GM12878 (cell line): ENCODE data around the gene TCF7. TPM values are rescaled to one million over a fixed set of nuclear protein-coding genes. Genes with fewer than 3 reads are reported as not detected.

ENCODE experiments used
- ATAC-seq: fragments of 200-7000 bp; cut with Tn5 transposase; 3 replicates; pipeline ENCODE4 v1.9.1; 2020; ENCODE audit warnings: mild to moderate bottlenecking, moderate library complexity
- BruUV-seq: library from RNA; stranded (reverse); fragments of 400-500 nt; replicated peaks from 2 replicates; lab custom pipeline; 2021; lab: Mats Ljungman, UMichigan
- CTCF ChIA-PET: fragments of 300-600 bp; sonication (Branson Sonifier 250); formaldehyde crosslinking; extraction: SDS; loops from one replicate; lab custom pipeline; 2021; ENCODE audit warnings: inconsistent platforms; lab: Yijun Ruan, JAX
- POLR2A ChIA-PET: fragments of 350-600 bp; formaldehyde crosslinking; extraction: SDS; loops from one replicate; lab custom pipeline; 2021; ENCODE audit warnings: inconsistent platforms; lab: Charles Lee
- RAD21 ChIA-PET: fragments of 300-600 bp; sonication (Branson Sonifier 250); formaldehyde crosslinking; loops from one replicate; lab custom pipeline; 2023; ENCODE audit warnings: antibody characterized with exemption; ENCODE audit not compliant: unreplicated experiment; lab: Charles Lee
- SMC1A ChIA-PET: fragments of 300-600 bp; sonication (Branson Sonifier 250); formaldehyde crosslinking; loops from one replicate; lab custom pipeline; 2023; ENCODE audit not compliant: unreplicated experiment, uncharacterized antibody; lab: Charles Lee
- DNase-seq: peaks from one replicate; pipeline ENCODE4 v3.0.0-alpha.2; 2011; ENCODE audit warnings: low read depth, low spot score
- FAIRE-seq: peaks from 3 replicates; lab custom pipeline; 2011; peaks lifted over from hg19 to GRCh38; lab: Jason Lieb, UNC
- H2AFZ ChIP-seq: 2 replicates; pipeline ENCODE4 v1.6.0; 2011; ENCODE audit warnings: low read depth, low read length, control low read depth; ENCODE audit not compliant: control insufficient read depth
- H3K27ac ChIP-seq: 2 replicates; pipeline ENCODE4 v1.5.1; 2011; ENCODE audit warnings: control low read depth; ENCODE audit not compliant: control insufficient read depth, insufficient read depth
- H3K27me3 ChIP-seq, 2 experiments: replicated peaks in 1 of 2; 2 replicates each; pipeline versions ENCODE4 v1.6.0 to v1.6.1; 2011; ENCODE audit warnings: low read length in 1 of 2; ENCODE audit not compliant: control insufficient read depth in 2 of 2, insufficient read depth in 2 of 2
- H3K36me3 ChIP-seq, 2 experiments: 2 replicates each; pipeline ENCODE4 v1.5.1; 2011; ENCODE audit warnings: low read length in 1 of 2; ENCODE audit not compliant: control insufficient read depth in 2 of 2, insufficient read depth in 2 of 2
- H3K4me1 ChIP-seq: 2 replicates; pipeline ENCODE4 v1.6.1; 2011; ENCODE audit warnings: mild to moderate bottlenecking, low read length, moderate library complexity, mixed read lengths; ENCODE audit not compliant: control insufficient read depth, insufficient read depth
- H3K4me2 ChIP-seq: 2 replicates; pipeline ENCODE4 v1.6.0; 2011; ENCODE audit warnings: control low read depth; ENCODE audit not compliant: control insufficient read depth, insufficient read depth
- H3K4me3 ChIP-seq: fragments of 200-600 bp; sonication (generic); 2 replicates; pipeline ENCODE4 v1.5.1; 2016
- H3K79me2 ChIP-seq: 2 replicates; pipeline ENCODE4 v1.6.0; 2011; ENCODE audit warnings: low read length; ENCODE audit not compliant: control insufficient read depth, insufficient read depth
- H3K9ac ChIP-seq: 2 replicates; pipeline ENCODE4 v1.8.0; 2011; ENCODE audit warnings: low read length, control low read depth, mixed read lengths; ENCODE audit not compliant: control insufficient read depth, insufficient read depth
- H3K9me3 ChIP-seq: replicated peaks from 3 replicates; pipeline ENCODE4 v1.5.1; 2011; ENCODE audit warnings: mild to moderate bottlenecking, low read length; ENCODE audit not compliant: control insufficient read depth, insufficient read depth
- H4K20me1 ChIP-seq: 2 replicates; pipeline ENCODE4 v1.6.0; 2011; ENCODE audit not compliant: control insufficient read depth, insufficient read depth
- ATF3 ChIP-seq: IDR thresholded peaks from 2 replicates; pipeline ENCODE4 v1.6.1; 2011; ENCODE audit warnings: low read depth, mild to moderate bottlenecking, low read length, moderate library complexity, borderline replicate concordance; ENCODE audit errors: extremely low read depth
- CHD1 ChIP-seq: IDR thresholded peaks from 2 replicates; pipeline ENCODE4 v1.6.1; 2012; ENCODE audit warnings: low read depth, low read length, improper control_type of control experiment
- MYC ChIP-seq: IDR thresholded peaks from 2 replicates; pipeline ENCODE4 v1.6.1; 2011; ENCODE audit warnings: mild to moderate bottlenecking, low read length, moderate library complexity, inconsistent platforms; ENCODE audit not compliant: insufficient read depth, insufficient replicate concordance, insufficient read length, severe bottlenecking
- POLR2AphosphoS2 ChIP-seq: IDR thresholded peaks from 2 replicates; pipeline ENCODE4 v1.6.1; 2011; ENCODE audit warnings: low read depth, mild to moderate bottlenecking, low read length, improper control_type of control experiment, moderate library complexity
- SMAD5 ChIP-seq: IDR thresholded peaks from 2 replicates; pipeline ENCODE4 v1.6.1; 2016; ENCODE audit warnings: antibody characterized with exemption, low read depth
- WGBS: methylation state at CpG from one replicate; pipeline ENCODE4 v1.1.6; 2016; ENCODE audit warnings: low lambda C conversion rate; ENCODE audit not compliant: insufficient replicate concordance, insufficient coverage; ENCODE audit errors: missing lambda C conversion rate; 5-methylcytosine and 5-hydroxymethylcytosine counted together
- in situ Hi-C: fragments of 300-500 bp; cut with MboI; formaldehyde crosslinking; loops from 9 replicates; pipeline ENCODE4 v1.14.3; 2018; ENCODE audit warnings: mixed read lengths
- intact Hi-C: fragments of 100-400 bp; cut with micrococcal nuclease; formaldehyde crosslinking; loops from one replicate; pipeline ENCODE4 v1.14.2; 2022; ENCODE audit not compliant: unreplicated experiment
- polyA plus RNA-seq, 11 experiments: library from polyadenylated mRNA; depleted of rRNA in 4 of 11; unstranded in 6 of 11; stranded (reverse) in 5 of 11; fragments of >200 nt; fragmentation: Nextera tagmentation in 4 of 11; fragmentation: Illumina TruSeq in 1 of 11; extraction: Ambion mirVana in 4 of 11; extraction: Trizol in 1 of 11; gene quantifications; 1 replicate in 1 of 11; 2 replicates in 10 of 11; pipeline versions ENCODE4 v1.2.1 to v1.2.3, GENCODE V29; 2011 to 2016; ENCODE audit warnings: inconsistent platforms in 2 of 11, missing spikeins in 2 of 11, low read depth in 1 of 11
- total RNA-seq, 4 experiments: library from RNA; depleted of rRNA in 3 of 4; stranded (reverse); fragments of >200 nt in 3 of 4; fragmentation: Illumina TruSeq in 1 of 4; extraction: Trizol in 1 of 4; gene quantifications; 2 replicates each; pipeline versions ENCODE4 v1.2.1 to v1.2.3, GENCODE V29; 2013 to 2021

The TCF7 gene
- total and polyA plus RNA-seq, 10 of the 15 experiments (the other 5 are each of a cell fraction or from before 2014, with no cell fraction given), result 10.0 to 60.2 (median 23.6) TPM

- Histone ChIP-seq H3K36me3 (peaks cover 2 to 3% of the 10 kb centered on the region in 2 experiments; a peak in 2 of 4 replicates), H3K27me3 (no peaks in the 10 kb centered on the region), H2AFZ (no peak overlapping the region), H3K4me2 (no peak overlapping the region), H3K79me2 (peaks cover 20% of the 10 kb centered on the region), H3K9me3 (no peaks in the 10 kb centered on the region), H3K4me3 (no peak overlapping the region), H3K4me1 (peaks cover 28% of the 10 kb centered on the region), H4K20me1 (no peaks in the 10 kb centered on the region), H3K27ac (no peak overlapping the region), H3K9ac (no peak overlapping the region)
- ChIA-PET POLR2A (interaction anchor here (0.6 to 11.6 kb wide), 3 partner anchors 10 to 408 kb away, joined by 4 to 291 read pairs (median 5); no protein-coding TSS in a partner anchor), SMC1A (interaction anchor here (1.1 to 11.4 kb wide), 2 partner anchors 19 to 46 kb away, joined by 3 to 152 read pairs; no protein-coding TSS in a partner anchor), CTCF (interaction anchor here (0.6 to 4.6 kb wide), 3 partner anchors 19 to 80 kb away, joined by 3 to 23 read pairs (median 20); no protein-coding TSS in a partner anchor), RAD21 (interaction anchor here (10.8 kb wide), 1 partner anchor 19 kb away, joined by 123 read pairs; no protein-coding TSS in a partner anchor)
- ATAC-seq, result no peak
- FAIRE-seq, result no peak
- intact Hi-C loops, result no loop called here
- TF ChIP-seq POLR2AphosphoS2 (0 out of 2 replicates have a peak, but pooled peaks have one; percentile 9), MYC (no peak)
- 71% methylated on average over 12 of the region's 12 CpGs for WGBS
- in situ Hi-C loops, result no loop called here
- DNase-seq, result no peak
- BruUV-seq, result no TSS peak
Measured at GRCh38 chr5:134119720-134120119, 5.2 kb downstream of the TCF7 start.

- Histone ChIP-seq H3K36me3 (peaks cover 2 to 3% of the 10 kb centered on the region in 2 experiments; a peak in 2 of 4 replicates), H3K4me3 (no peak overlapping the region), H4K20me1 (no peaks in the 10 kb centered on the region), H3K4me2 (no peak overlapping the region), H3K27me3 (no peaks in the 10 kb centered on the region), H3K9ac (no peak overlapping the region), H3K79me2 (peaks cover 15% of the 10 kb centered on the region), H2AFZ (no peak overlapping the region), H3K9me3 (no peaks in the 10 kb centered on the region), H3K27ac (no peak overlapping the region), H3K4me1 (peaks cover 37% of the 10 kb centered on the region)
- DNase-seq (no peak), FAIRE-seq (no peak), ATAC-seq (no peak)
- intact Hi-C loops (no loop called here), in situ Hi-C loops (no loop called here)
- ChIA-PET RAD21 (interaction anchor here (0.6 to 10.8 kb wide), 4 partner anchors 18 to 421 kb away, joined by 3 to 123 read pairs (median 3); no protein-coding TSS in a partner anchor), CTCF (interaction anchor here (2.1 to 12.1 kb wide), 4 partner anchors 20 to 80 kb away, joined by 9 to 184 read pairs (median 22); no protein-coding TSS in a partner anchor), POLR2A (interaction anchor here (0.6 to 11.6 kb wide), 4 partner anchors 8 to 407 kb away, joined by 3 to 291 read pairs (median 4); no protein-coding TSS in a partner anchor), SMC1A (interaction anchor here (1.2 kb wide), 1 partner anchor 19 kb away, joined by 3 read pairs; no protein-coding TSS in a partner anchor)
- BruUV-seq, result no TSS peak
- 82% methylated on average over 17 of the region's 17 CpGs for WGBS
- TF ChIP-seq SMAD5, result 0 out of 2 replicates have a peak, but pooled peaks have one; percentile 40
- no peak for TF ChIP-seq CHD1
- no peak for TF ChIP-seq ATF3
Measured at GRCh38 chr5:134120386-134121138, 6.1 kb downstream of the TCF7 start.
